GM13977 (cell line): ENCODE results near the gene SOS1.

Experiments used
- DNase-seq: peaks from one replicate; pipeline ENCODE4 v3.0.0; 2012; ENCODE audit warnings: low spot score
- CTCF ChIP-seq: IDR thresholded peaks from 2 replicates; pipeline ENCODE4 v1.5.1; 2012; ENCODE audit warnings: mild to moderate bottlenecking, control low read depth; ENCODE audit not compliant: insufficient read depth; ENCODE audit errors: extremely low read depth, missing control alignments
- in situ Hi-C: fragments of 300-500 bp; cut with MboI; formaldehyde crosslinking; loops from one replicate; pipeline ENCODE4 v1.12.0; 2022; ENCODE audit warnings: low sequenced_read_pairs, low pct_unique_long_range_greater_than_20kb, mixed read lengths, inconsistent platforms; ENCODE audit not compliant: unreplicated experiment

The SOS1 gene

GRCh38 chr2:39120771-39121522, at the start of gene SOS1:
SOS1 (minus strand) TSS chr2:39121051; CDS start chr2:39120422, 629 bp downstream.
- in situ Hi-C loops: no loop called here
- peak; percentile 93 for DNase-seq
- TF ChIP-seq CTCF: no peak

DNA sequence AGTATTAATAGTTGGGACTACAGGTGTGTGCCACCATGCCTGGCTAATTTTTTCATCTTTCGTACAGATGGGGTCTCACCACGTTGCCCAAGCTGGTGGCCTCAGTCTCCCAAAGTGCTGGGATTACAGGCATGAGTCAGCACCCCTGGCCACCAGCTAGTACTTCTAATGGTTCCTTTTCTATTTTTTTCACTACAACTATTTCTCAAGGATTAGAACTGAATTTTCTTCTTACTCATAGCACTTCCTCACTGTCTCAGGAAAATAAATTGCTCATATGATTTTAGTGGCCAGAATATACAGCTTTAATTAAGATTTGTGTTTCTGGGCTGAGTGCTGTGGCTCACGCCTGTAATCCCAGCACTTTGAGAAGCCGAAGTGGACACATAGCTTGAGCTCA, 43.2 kb upstream of the SOS1 start:
- DNase-seq: no peak
- in situ Hi-C loops: no loop called here
- no peak for TF ChIP-seq CTCF

- in situ Hi-C loops: no loop called here
Measured at GRCh38 chr2:39160982-39161381, 40.1 kb upstream of the SOS1 start.

DNA sequence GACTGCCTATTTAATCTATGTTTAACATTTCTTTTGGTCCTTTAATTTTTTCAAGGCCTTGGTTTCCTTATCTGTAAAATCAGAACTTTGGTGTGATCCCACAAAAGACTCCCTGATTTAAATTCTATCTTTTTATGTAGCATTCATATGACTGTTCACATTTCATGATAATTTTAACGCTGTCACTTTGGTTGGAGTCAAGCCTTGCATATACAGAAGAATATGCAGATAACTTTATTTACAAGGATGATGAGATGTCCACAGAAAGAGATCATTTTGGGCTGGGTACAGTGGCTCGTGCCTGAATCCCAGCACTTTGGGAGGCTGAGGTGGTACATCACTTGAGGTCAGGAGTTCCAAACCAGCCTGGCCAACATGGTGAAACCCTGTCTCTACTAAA, 38.4 kb upstream of the SOS1 start:
- DNase-seq: no peak
- no peak for TF ChIP-seq CTCF
- in situ Hi-C loops: no loop called here

More at GRCh38 chr2:39160982-39161381, 40.1 kb upstream of the SOS1 start:
- DNase-seq: no peak
- no peak for TF ChIP-seq CTCF

- DNase-seq: no peak
- in situ Hi-C loops: no loop called here
- no peak for TF ChIP-seq CTCF
Measured at GRCh38 chr2:39158351-39158750, 37.5 kb upstream of the SOS1 start.

DNA sequence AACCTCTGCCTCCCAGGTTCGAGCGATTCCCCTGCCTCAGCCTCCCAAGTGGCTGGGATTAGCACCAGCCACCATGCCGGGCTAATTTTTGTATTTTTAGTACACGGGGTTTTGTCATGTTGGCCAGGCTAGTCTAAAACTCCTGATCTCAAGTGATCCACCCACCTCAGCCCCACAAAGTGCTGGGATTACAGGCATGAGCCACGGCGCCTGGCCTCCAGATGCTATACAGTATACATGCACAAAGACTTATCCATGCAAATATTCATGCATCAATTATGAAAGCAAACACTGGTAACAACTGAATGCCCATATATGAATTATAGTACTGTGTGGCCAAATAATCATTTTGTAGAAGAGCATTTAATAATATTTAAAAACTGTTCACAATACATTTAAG, 36.0 kb upstream of the SOS1 start:
- DNase-seq: no peak
- in situ Hi-C loops: no loop called here
- no peak for TF ChIP-seq CTCF
